GM12878 (cell line): Measurements from ENCODE around the gene STAC2. TPM values are rescaled to one million over a fixed set of nuclear protein-coding genes. Genes with fewer than 3 reads are reported as not detected.

Experiments used
- ATAC-seq: fragments of 200-7000 bp; cut with Tn5 transposase; 3 replicates; pipeline ENCODE4 v1.9.1; 2020; ENCODE audit warnings: mild to moderate bottlenecking, moderate library complexity
- BruUV-seq: library from RNA; stranded (reverse); fragments of 400-500 nt; replicated peaks from 2 replicates; lab custom pipeline; 2021; lab: Mats Ljungman, UMichigan
- CTCF ChIA-PET: fragments of 300-600 bp; sonication (Branson Sonifier 250); formaldehyde crosslinking; extraction: SDS; loops from one replicate; lab custom pipeline; 2021; ENCODE audit warnings: inconsistent platforms; lab: Yijun Ruan, JAX
- POLR2A ChIA-PET: fragments of 350-600 bp; formaldehyde crosslinking; extraction: SDS; loops from one replicate; lab custom pipeline; 2021; ENCODE audit warnings: inconsistent platforms; lab: Charles Lee
- RAD21 ChIA-PET: fragments of 300-600 bp; sonication (Branson Sonifier 250); formaldehyde crosslinking; loops from one replicate; lab custom pipeline; 2023; ENCODE audit warnings: antibody characterized with exemption; ENCODE audit not compliant: unreplicated experiment; lab: Charles Lee
- SMC1A ChIA-PET: fragments of 300-600 bp; sonication (Branson Sonifier 250); formaldehyde crosslinking; loops from one replicate; lab custom pipeline; 2023; ENCODE audit not compliant: unreplicated experiment, uncharacterized antibody; lab: Charles Lee
- DNase-seq: peaks from one replicate; pipeline ENCODE4 v3.0.0-alpha.2; 2011; ENCODE audit warnings: low read depth, low spot score
- FAIRE-seq: peaks from 3 replicates; lab custom pipeline; 2011; peaks lifted over from hg19 to GRCh38; lab: Jason Lieb, UNC
- H2AFZ ChIP-seq: 2 replicates; pipeline ENCODE4 v1.6.0; 2011; ENCODE audit warnings: low read depth, low read length, control low read depth; ENCODE audit not compliant: control insufficient read depth
- H3K27ac ChIP-seq: 2 replicates; pipeline ENCODE4 v1.5.1; 2011; ENCODE audit warnings: control low read depth; ENCODE audit not compliant: control insufficient read depth, insufficient read depth
- H3K27me3 ChIP-seq, 2 experiments: replicated peaks in 1 of 2; 2 replicates each; pipeline versions ENCODE4 v1.6.0 to v1.6.1; 2011; ENCODE audit warnings: low read length in 1 of 2; ENCODE audit not compliant: control insufficient read depth in 2 of 2, insufficient read depth in 2 of 2
- H3K36me3 ChIP-seq, 2 experiments: 2 replicates each; pipeline ENCODE4 v1.5.1; 2011; ENCODE audit warnings: low read length in 1 of 2; ENCODE audit not compliant: control insufficient read depth in 2 of 2, insufficient read depth in 2 of 2
- H3K4me1 ChIP-seq: 2 replicates; pipeline ENCODE4 v1.6.1; 2011; ENCODE audit warnings: mild to moderate bottlenecking, low read length, moderate library complexity, mixed read lengths; ENCODE audit not compliant: control insufficient read depth, insufficient read depth
- H3K4me2 ChIP-seq: 2 replicates; pipeline ENCODE4 v1.6.0; 2011; ENCODE audit warnings: control low read depth; ENCODE audit not compliant: control insufficient read depth, insufficient read depth
- H3K4me3 ChIP-seq: fragments of 200-600 bp; sonication (generic); 2 replicates; pipeline ENCODE4 v1.5.1; 2016
- H3K79me2 ChIP-seq: 2 replicates; pipeline ENCODE4 v1.6.0; 2011; ENCODE audit warnings: low read length; ENCODE audit not compliant: control insufficient read depth, insufficient read depth
- H3K9ac ChIP-seq: 2 replicates; pipeline ENCODE4 v1.8.0; 2011; ENCODE audit warnings: low read length, control low read depth, mixed read lengths; ENCODE audit not compliant: control insufficient read depth, insufficient read depth
- H3K9me3 ChIP-seq: replicated peaks from 3 replicates; pipeline ENCODE4 v1.5.1; 2011; ENCODE audit warnings: mild to moderate bottlenecking, low read length; ENCODE audit not compliant: control insufficient read depth, insufficient read depth
- H4K20me1 ChIP-seq: 2 replicates; pipeline ENCODE4 v1.6.0; 2011; ENCODE audit not compliant: control insufficient read depth, insufficient read depth
- BACH1 ChIP-seq: fragments of 450-650 bp; IDR thresholded peaks from 2 replicates; pipeline ENCODE4 v1.6.1; 2017; ENCODE audit warnings: mild to moderate bottlenecking, borderline replicate concordance
- BHLHE40 ChIP-seq, 2 experiments: fragments of 450-650 bp in 1 of 2; IDR thresholded peaks; 2 replicates each; pipeline ENCODE4 v1.6.1; 2011 to 2017; ENCODE audit warnings: low read depth in 2 of 2, borderline replicate concordance in 1 of 2, improper control_type of control experiment in 1 of 2, low read length in 1 of 2, mild to moderate bottlenecking in 1 of 2
- CHD2 ChIP-seq: IDR thresholded peaks from 2 replicates; pipeline ENCODE4 v1.6.1; 2011; ENCODE audit warnings: low read depth, low read length, improper control_type of control experiment, borderline replicate concordance
- HDGF ChIP-seq: fragments of 450-650 bp; IDR thresholded peaks from 2 replicates; pipeline ENCODE4 v1.6.1; 2016; ENCODE audit warnings: antibody characterized with exemption
- IKZF1 ChIP-seq: fragments of 450-650 bp; conservative IDR thresholded peaks from 2 replicates; pipeline ENCODE4 v1.6.1; 2017; ENCODE audit warnings: antibody characterized with exemption, mild to moderate bottlenecking
- IKZF2 ChIP-seq, 2 experiments: fragments of 450-650 bp; IDR thresholded peaks; 2 replicates each; pipeline ENCODE4 v1.6.1; 2017; ENCODE audit warnings: mild to moderate bottlenecking in 2 of 2, moderate library complexity in 2 of 2
- IRF5 ChIP-seq: fragments of 450-650 bp; IDR thresholded peaks from 2 replicates; pipeline ENCODE4 v1.6.1; 2017; ENCODE audit warnings: borderline replicate concordance
- KDM1A ChIP-seq: fragments of 200-600 bp; sonication (generic); IDR thresholded peaks from 2 replicates; pipeline ENCODE4 v1.6.1; 2016; ENCODE audit warnings: borderline replicate concordance
- MTA2 ChIP-seq: fragments of 450-650 bp; IDR thresholded peaks from 2 replicates; pipeline ENCODE4 v1.6.1; 2016; ENCODE audit warnings: low read depth, mild to moderate bottlenecking, moderate library complexity
- NFYB ChIP-seq: IDR thresholded peaks from 2 replicates; pipeline ENCODE4 v1.6.1; 2011; ENCODE audit warnings: low read depth, mild to moderate bottlenecking, low read length, improper control_type of control experiment, moderate library complexity; ENCODE audit not compliant: insufficient read depth
- NR2C1 ChIP-seq: fragments of 450-650 bp; IDR thresholded peaks from 2 replicates; pipeline ENCODE4 v1.6.1; 2017; ENCODE audit warnings: antibody characterized with exemption, mild to moderate bottlenecking, moderate library complexity
- POLR2A ChIP-seq: IDR thresholded peaks from 2 replicates; pipeline ENCODE4 v1.6.1; 2011; ENCODE audit warnings: low read depth, mild to moderate bottlenecking, low read length
- RFX5 ChIP-seq: IDR thresholded peaks from 2 replicates; pipeline ENCODE4 v1.6.1; 2011; ENCODE audit warnings: low read depth, low read length, improper control_type of control experiment
- RUNX3 ChIP-seq: IDR thresholded peaks from 2 replicates; pipeline ENCODE4 v1.6.1; 2012; ENCODE audit warnings: low read length, inconsistent platforms
- SIN3A ChIP-seq: IDR thresholded peaks from 2 replicates; pipeline ENCODE4 v1.6.1; 2012; ENCODE audit warnings: low read depth, low read length, improper control_type of control experiment
- SP1 ChIP-seq: IDR thresholded peaks from one replicate; pipeline ENCODE4 v1.6.1; 2011; ENCODE audit warnings: low read depth, low read length
- SRF ChIP-seq, 2 experiments: IDR thresholded peaks; 2 replicates each; pipeline ENCODE4 v1.6.1; 2011; ENCODE audit warnings: low read depth in 2 of 2, low read length in 2 of 2, mild to moderate bottlenecking in 1 of 2, moderate library complexity in 1 of 2
- TCF12 ChIP-seq: IDR thresholded peaks from 2 replicates; pipeline ENCODE4 v1.6.1; 2011; ENCODE audit warnings: low read depth, mild to moderate bottlenecking, low read length
- TCF3 ChIP-seq: IDR thresholded peaks from 2 replicates; pipeline ENCODE4 v1.6.1; 2012; ENCODE audit warnings: low read depth, mild to moderate bottlenecking, low read length, borderline replicate concordance; ENCODE audit not compliant: insufficient read depth
- WRNIP1 ChIP-seq: IDR thresholded peaks from 2 replicates; pipeline ENCODE4 v1.6.1; 2011; ENCODE audit warnings: low read depth, low read length, improper control_type of control experiment, borderline replicate concordance
- WGBS: methylation state at CpG from one replicate; pipeline ENCODE4 v1.1.6; 2016; ENCODE audit warnings: low lambda C conversion rate; ENCODE audit not compliant: insufficient replicate concordance, insufficient coverage; ENCODE audit errors: missing lambda C conversion rate; 5-methylcytosine and 5-hydroxymethylcytosine counted together
- in situ Hi-C: fragments of 300-500 bp; cut with MboI; formaldehyde crosslinking; loops from 9 replicates; pipeline ENCODE4 v1.14.3; 2018; ENCODE audit warnings: mixed read lengths
- intact Hi-C: fragments of 100-400 bp; cut with micrococcal nuclease; formaldehyde crosslinking; loops from one replicate; pipeline ENCODE4 v1.14.2; 2022; ENCODE audit not compliant: unreplicated experiment
- polyA plus RNA-seq, 11 experiments: library from polyadenylated mRNA; depleted of rRNA in 4 of 11; unstranded in 6 of 11; stranded (reverse) in 5 of 11; fragments of >200 nt; fragmentation: Nextera tagmentation in 4 of 11; fragmentation: Illumina TruSeq in 1 of 11; extraction: Ambion mirVana in 4 of 11; extraction: Trizol in 1 of 11; gene quantifications; 1 replicate in 1 of 11; 2 replicates in 10 of 11; pipeline versions ENCODE4 v1.2.1 to v1.2.3, GENCODE V29; 2011 to 2016; ENCODE audit warnings: inconsistent platforms in 2 of 11, missing spikeins in 2 of 11, low read depth in 1 of 11
- total RNA-seq, 4 experiments: library from RNA; depleted of rRNA in 3 of 4; stranded (reverse); fragments of >200 nt in 3 of 4; fragmentation: Illumina TruSeq in 1 of 4; extraction: Trizol in 1 of 4; gene quantifications; 2 replicates each; pipeline versions ENCODE4 v1.2.1 to v1.2.3, GENCODE V29; 2013 to 2021
- TF ChIP-seq, protein P1 (sequence below): fragments of 450-650 bp; conservative IDR thresholded peaks from 2 replicates; pipeline ENCODE4 v1.6.1; 2017; ENCODE audit warnings: mild to moderate bottlenecking, moderate library complexity

STAC2 gene
- total and polyA plus RNA-seq, 10 of the 15 experiments (the other 5 are each of a cell fraction or from before 2014, with no cell fraction given) = 0.04 TPM; not detected in 9

GRCh38 chr17:39208893-39209292, 16.9 kb downstream of the STAC2 start:
- no peaks in the 10 kb centered on the region for H3K9me3 ChIP-seq
- peaks cover 27% of the 10 kb centered on the region for H3K4me1 ChIP-seq
- ChIA-PET CTCF (interaction anchor here (0.6 to 10.9 kb wide), 8 partner anchors 9 to 339 kb away, joined by 3 to 658 read pairs (median 8); partner anchors contain the start of gene RPL19), SMC1A (interaction anchor here (0.6 to 5.0 kb wide), 9 partner anchors 10 to 226 kb away, joined by 3 to 76 read pairs (median 5); partner anchors contain the start of genes CACNB1 and RPL19), RAD21 (interaction anchor here (0.7 to 6.1 kb wide), 8 partner anchors 9 to 339 kb away, joined by 3 to 160 read pairs (median 8); partner anchors contain the start of gene RPL19), POLR2A (interaction anchor here (0.5 to 2.7 kb wide), 5 partner anchors 9 to 1759 kb away, joined by 3 to 11 read pairs (median 4); partner anchors contain the start of gene RPL19)
- H3K27me3 ChIP-seq = peaks cover 2 to 3% of the 10 kb centered on the region in 2 experiments; a peak in 1 of 4 replicates
- H3K9ac ChIP-seq = no peak overlapping the region
- DNase-seq = no peak
- peaks cover 8% of the 10 kb centered on the region in 2 experiments; a peak in 3 of 4 replicates for H3K36me3 ChIP-seq
- H4K20me1 ChIP-seq = peaks cover 1% of the 10 kb centered on the region; the same call in 1 of the 2 replicates
- peak overlapping the region; percentile 76 for H2AFZ ChIP-seq
- ATAC-seq = peak; percentile 79
- peak overlapping the region; percentile 9; the same call in 1 of the 2 replicates for H3K27ac ChIP-seq
- no peaks in the 10 kb centered on the region for H3K79me2 ChIP-seq
- BruUV-seq = no TSS peak
- no peak overlapping the region for H3K4me3 ChIP-seq
- FAIRE-seq = peak; percentile 96
- intact Hi-C loops (no loop called here), in situ Hi-C loops (loop anchor here (5.0 kb wide), 1 partner anchor 33 kb away; no protein-coding TSS in a partner anchor)
- WGBS = 1% methylated on average over 8 of the region's 8 CpGs
- peak overlapping the region; percentile 85 for H3K4me2 ChIP-seq
- TF ChIP-seq RFX5 = no peak
- TF ChIP-seq NR2C1 = no peak
- 0 out of 2 replicates have a peak, but pooled peaks have one; percentile 7 for TF ChIP-seq RUNX3
- TF ChIP-seq BACH1 = peak; percentile 24; the same call in 1 of the 2 replicates
- peak; percentile 8; the same call in 1 of the 2 replicates for TF ChIP-seq MTA2
- 0 out of 2 replicates have a peak, but pooled peaks have one; percentile 22 for TF ChIP-seq POLR2A
- no peak for TF ChIP-seq SRF (IDR thresholded peaks at IDR 0.05; ENCODE audit: low read depth in 2 of 2, low read length in 2 of 2)
- no peak for TF ChIP-seq NFYB
- peak; percentile 68 for TF ChIP-seq SIN3A
- TF ChIP-seq IKZF2 (IDR thresholded peaks at IDR 0.05) = peak in 1 of 2 experiments; percentile 21; a peak in 1 of 4 replicates
- TF ChIP-seq IKZF1 = peak; percentile 17; the same call in 1 of the 2 replicates
- TF ChIP-seq TCF12 = peak; percentile 99
- TF ChIP-seq SP1 = peak; percentile 33
- peak; percentile 99 for TF ChIP-seq TCF3
- TF ChIP-seq WRNIP1 = no peak
- TF ChIP-seq, protein P1, sequence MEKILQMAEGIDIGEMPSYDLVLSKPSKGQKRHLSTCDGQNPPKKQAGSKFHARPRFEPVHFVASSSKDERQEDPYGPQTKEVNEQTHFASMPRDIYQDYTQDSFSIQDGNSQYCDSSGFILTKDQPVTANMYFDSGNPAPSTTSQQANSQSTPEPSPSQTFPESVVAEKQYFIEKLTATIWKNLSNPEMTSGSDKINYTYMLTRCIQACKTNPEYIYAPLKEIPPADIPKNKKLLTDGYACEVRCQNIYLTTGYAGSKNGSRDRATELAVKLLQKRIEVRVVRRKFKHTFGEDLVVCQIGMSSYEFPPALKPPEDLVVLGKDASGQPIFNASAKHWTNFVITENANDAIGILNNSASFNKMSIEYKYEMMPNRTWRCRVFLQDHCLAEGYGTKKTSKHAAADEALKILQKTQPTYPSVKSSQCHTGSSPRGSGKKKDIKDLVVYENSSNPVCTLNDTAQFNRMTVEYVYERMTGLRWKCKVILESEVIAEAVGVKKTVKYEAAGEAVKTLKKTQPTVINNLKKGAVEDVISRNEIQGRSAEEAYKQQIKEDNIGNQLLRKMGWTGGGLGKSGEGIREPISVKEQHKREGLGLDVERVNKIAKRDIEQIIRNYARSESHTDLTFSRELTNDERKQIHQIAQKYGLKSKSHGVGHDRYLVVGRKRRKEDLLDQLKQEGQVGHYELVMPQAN = 0 out of 2 replicates have a peak, but pooled peaks have one; percentile 28
- TF ChIP-seq KDM1A = no peak
- TF ChIP-seq CHD2 = peak; percentile 85
- TF ChIP-seq HDGF = no peak
- TF ChIP-seq IRF5 = no peak
- TF ChIP-seq BHLHE40 (IDR thresholded peaks at IDR 0.05; ENCODE audit: borderline replicate concordance in 1 of 2, low read depth in 2 of 2, low read length in 1 of 2) = peak in 1 of 2 experiments; percentile 61; a peak in 2 of 4 replicates
